Left ventricle myocardium inferior (tissue), 1 donor: ENCODE results near the gene PCCA. TPM values are rescaled to one million over a fixed set of nuclear protein-coding genes. Genes with fewer than 3 reads are reported as not detected.
"Not testable (repeated sequence)": the region's sequence is repeated elsewhere in the genome, so short reads cannot be mapped to it uniquely, and the experiment has no call there.

Experiments used
- DNase-seq: peaks from one replicate; pipeline ENCODE4 v3.0.0-alpha.2; 2020
- H3K27ac ChIP-seq: fragments of 200-600 bp; replicated peaks from 2 replicates; pipeline ENCODE4 v1.8.0; 2021
- H3K27me3 ChIP-seq: fragments of 200-600 bp; 2 replicates; pipeline ENCODE4 v1.8.0; 2021; ENCODE audit warnings: low read depth
- H3K36me3 ChIP-seq: fragments of 200-600 bp; 2 replicates; pipeline ENCODE4 v1.8.0; 2021
- H3K4me1 ChIP-seq: fragments of 200-600 bp; 2 replicates; pipeline ENCODE4 v1.8.0; 2021
- H3K4me3 ChIP-seq: fragments of 200-600 bp; 2 replicates; pipeline ENCODE4 v1.8.0; 2021; ENCODE audit warnings: mild to moderate bottlenecking, moderate library complexity
- H3K9me3 ChIP-seq: fragments of 200-600 bp; replicated peaks from 2 replicates; pipeline ENCODE4 v1.8.0; 2021
- intact Hi-C: fragments of 100-400 bp; cut with micrococcal nuclease; formaldehyde crosslinking; loops from one replicate; pipeline ENCODE4 v1.11.0; 2022
- total RNA-seq: library from RNA; stranded (reverse); fragmentation: NEBNext Ultra II Directional; extraction: Animal tissue kit (Norgen Biotek cat#: 25700); gene quantifications from one replicate; pipeline ENCODE4 v1.2.1, GENCODE V29; 2021
- TF ChIP-seq, protein P1 (sequence below): fragments of 200-600 bp; IDR thresholded peaks from 2 replicates; pipeline ENCODE4 v1.8.0; 2021; ENCODE audit warnings: antibody characterized with exemption, mild to moderate bottlenecking, borderline replicate concordance
- donor health status: DM: no; HTN: yes; CAD: no; lungs with severe emphysema.

Gene PCCA
- total RNA-seq, 1 donor from 2014 or later = 65.4 TPM

- no peaks in the 10 kb centered on the region for H3K27me3 ChIP-seq
- no peaks in the 10 kb centered on the region for H3K4me1 ChIP-seq
- H3K36me3 ChIP-seq = peaks cover 43% of the 10 kb centered on the region
- intact Hi-C loops = no loop called here
- H3K9me3 ChIP-seq = peaks cover 2% of the 10 kb centered on the region
- no peak for DNase-seq
- no peak overlapping the region for H3K4me3 ChIP-seq
- H3K27ac ChIP-seq = no peak overlapping the region
- TF ChIP-seq, protein P1, sequence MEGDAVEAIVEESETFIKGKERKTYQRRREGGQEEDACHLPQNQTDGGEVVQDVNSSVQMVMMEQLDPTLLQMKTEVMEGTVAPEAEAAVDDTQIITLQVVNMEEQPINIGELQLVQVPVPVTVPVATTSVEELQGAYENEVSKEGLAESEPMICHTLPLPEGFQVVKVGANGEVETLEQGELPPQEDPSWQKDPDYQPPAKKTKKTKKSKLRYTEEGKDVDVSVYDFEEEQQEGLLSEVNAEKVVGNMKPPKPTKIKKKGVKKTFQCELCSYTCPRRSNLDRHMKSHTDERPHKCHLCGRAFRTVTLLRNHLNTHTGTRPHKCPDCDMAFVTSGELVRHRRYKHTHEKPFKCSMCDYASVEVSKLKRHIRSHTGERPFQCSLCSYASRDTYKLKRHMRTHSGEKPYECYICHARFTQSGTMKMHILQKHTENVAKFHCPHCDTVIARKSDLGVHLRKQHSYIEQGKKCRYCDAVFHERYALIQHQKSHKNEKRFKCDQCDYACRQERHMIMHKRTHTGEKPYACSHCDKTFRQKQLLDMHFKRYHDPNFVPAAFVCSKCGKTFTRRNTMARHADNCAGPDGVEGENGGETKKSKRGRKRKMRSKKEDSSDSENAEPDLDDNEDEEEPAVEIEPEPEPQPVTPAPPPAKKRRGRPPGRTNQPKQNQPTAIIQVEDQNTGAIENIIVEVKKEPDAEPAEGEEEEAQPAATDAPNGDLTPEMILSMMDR = no peak
Measured at GRCh38 chr13:100314132-100314910, 225.4 kb downstream of the PCCA start.

DNA sequence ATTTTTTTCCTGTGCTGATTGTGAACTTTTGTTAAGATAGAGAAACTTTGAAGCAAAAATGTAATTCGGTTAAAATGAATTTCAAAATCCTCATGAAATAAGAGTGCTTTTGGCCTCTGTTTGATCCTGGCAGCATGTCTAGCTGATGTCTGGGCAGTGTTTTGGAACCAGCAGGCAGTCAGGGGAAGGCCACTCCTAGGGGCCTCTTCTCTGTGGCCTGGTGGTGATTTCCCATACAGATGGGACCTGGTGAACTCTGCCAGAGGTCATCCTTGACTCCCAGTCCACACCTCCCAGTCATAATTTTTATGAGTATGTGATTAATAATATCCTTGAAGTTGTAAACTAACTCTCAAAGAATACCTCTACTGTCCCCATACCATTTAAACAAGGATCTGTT is 226.6 kb downstream of the PCCA start:
- H3K36me3 ChIP-seq = peaks cover 36% of the 10 kb centered on the region
- H3K27ac ChIP-seq = no peak overlapping the region
- no peaks in the 10 kb centered on the region for H3K27me3 ChIP-seq
- no peak overlapping the region for H3K4me3 ChIP-seq
- intact Hi-C loops = no loop called here
- no peaks in the 10 kb centered on the region for H3K4me1 ChIP-seq
- DNase-seq = no peak
- TF ChIP-seq, protein P1 = no peak
- H3K9me3 ChIP-seq = peaks cover 2% of the 10 kb centered on the region

- H3K27me3 ChIP-seq, H3K4me3 ChIP-seq, H3K27ac ChIP-seq, DNase-seq, H3K9me3 ChIP-seq, H3K4me1 ChIP-seq, intact Hi-C loops: not testable (repeated sequence)
- peaks cover 23% of the 10 kb centered on the region for H3K36me3 ChIP-seq
Measured at GRCh38 chr13:100318473-100318872, 229.6 kb downstream of the PCCA start.

DNA sequence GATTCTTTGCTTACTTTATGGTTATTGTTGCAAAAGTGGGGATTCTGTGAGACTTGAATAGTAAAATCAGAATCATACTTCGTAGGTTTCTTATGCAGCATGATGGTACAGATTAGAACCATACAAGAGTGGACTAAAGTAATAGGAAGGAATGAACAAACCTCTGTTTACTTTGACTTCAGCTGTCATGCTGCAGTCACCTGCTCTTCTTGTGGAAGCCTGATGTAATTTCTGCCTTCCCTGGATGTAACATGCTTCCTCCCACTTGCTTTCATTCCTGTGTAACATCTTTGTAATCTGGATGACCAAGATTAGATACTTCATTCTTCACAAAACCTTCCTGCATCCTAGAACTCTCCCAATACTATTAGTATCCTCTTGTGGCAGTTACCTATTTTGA is 235.0 kb downstream of the PCCA start:
- TF ChIP-seq, protein P1 = no peak
- H3K4me3 ChIP-seq = no peak overlapping the region
- H3K27me3 ChIP-seq = no peaks in the 10 kb centered on the region
- DNase-seq = no peak
- peaks cover 38% of the 10 kb centered on the region for H3K36me3 ChIP-seq
- H3K9me3 ChIP-seq = no peaks in the 10 kb centered on the region
- intact Hi-C loops = no loop called here
- no peaks in the 10 kb centered on the region for H3K4me1 ChIP-seq
- H3K27ac ChIP-seq = no peak overlapping the region

DNA sequence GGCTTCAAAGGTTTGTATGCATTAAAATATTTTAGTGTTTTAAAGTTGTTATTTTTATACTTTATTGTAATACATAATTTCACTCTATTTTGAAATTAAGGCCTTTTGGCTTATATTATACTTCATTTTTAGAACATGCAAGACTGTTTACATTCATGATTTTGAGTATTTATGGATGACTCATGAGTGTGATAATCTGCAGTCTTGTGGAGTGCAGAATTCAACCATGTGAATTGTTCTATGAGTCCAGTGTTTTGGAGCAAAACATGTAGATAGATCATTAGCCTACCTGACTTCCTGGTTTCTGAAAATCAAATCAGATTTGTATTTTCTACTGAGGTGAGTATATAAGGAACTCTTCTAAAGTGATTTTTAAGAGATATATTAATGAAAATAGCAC is 241.8 kb downstream of the PCCA start:
- peaks cover 57% of the 10 kb centered on the region for H3K36me3 ChIP-seq
- intact Hi-C loops = no loop called here
- DNase-seq = no peak

DNA sequence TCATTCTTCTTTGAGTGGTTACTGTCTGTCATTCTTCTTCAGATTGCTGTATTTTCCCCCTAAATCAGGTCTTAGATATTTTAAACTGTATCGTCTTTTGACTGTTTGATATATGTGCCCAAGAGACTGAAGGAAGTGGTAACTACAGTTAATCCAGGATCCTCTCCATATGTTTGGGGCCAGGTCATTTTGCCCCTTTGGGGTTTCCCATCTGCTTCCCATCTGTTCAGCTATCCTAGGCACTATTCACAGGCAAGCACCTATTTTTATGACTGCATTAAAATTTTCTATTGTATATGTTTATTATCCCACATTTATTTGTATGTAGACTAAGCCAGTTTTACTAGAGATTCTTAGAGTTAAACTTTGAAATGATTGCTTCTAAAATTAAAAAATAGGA is 244.2 kb downstream of the PCCA start:
- Histone ChIP-seq H3K27me3 (no peaks in the 10 kb centered on the region), H3K36me3 (peaks cover 51% of the 10 kb centered on the region), H3K4me3 (no peak overlapping the region), H3K27ac (no peak overlapping the region), H3K9me3 (peaks cover 12% of the 10 kb centered on the region), H3K4me1 (no peaks in the 10 kb centered on the region)
- TF ChIP-seq, protein P1 = no peak
- intact Hi-C loops = no loop called here
- no peak for DNase-seq

More for the DNA sequence above, 241.8 kb downstream of the PCCA start:
- Histone ChIP-seq H3K4me3 (no peak overlapping the region), H3K27me3 (no peaks in the 10 kb centered on the region), H3K27ac (no peak overlapping the region), H3K9me3 (peaks cover 12% of the 10 kb centered on the region), H3K4me1 (no peaks in the 10 kb centered on the region)
- TF ChIP-seq, protein P1 = no peak
